ENCODE measurements around the gene LYL1.

The LYL1 gene

DNA sequence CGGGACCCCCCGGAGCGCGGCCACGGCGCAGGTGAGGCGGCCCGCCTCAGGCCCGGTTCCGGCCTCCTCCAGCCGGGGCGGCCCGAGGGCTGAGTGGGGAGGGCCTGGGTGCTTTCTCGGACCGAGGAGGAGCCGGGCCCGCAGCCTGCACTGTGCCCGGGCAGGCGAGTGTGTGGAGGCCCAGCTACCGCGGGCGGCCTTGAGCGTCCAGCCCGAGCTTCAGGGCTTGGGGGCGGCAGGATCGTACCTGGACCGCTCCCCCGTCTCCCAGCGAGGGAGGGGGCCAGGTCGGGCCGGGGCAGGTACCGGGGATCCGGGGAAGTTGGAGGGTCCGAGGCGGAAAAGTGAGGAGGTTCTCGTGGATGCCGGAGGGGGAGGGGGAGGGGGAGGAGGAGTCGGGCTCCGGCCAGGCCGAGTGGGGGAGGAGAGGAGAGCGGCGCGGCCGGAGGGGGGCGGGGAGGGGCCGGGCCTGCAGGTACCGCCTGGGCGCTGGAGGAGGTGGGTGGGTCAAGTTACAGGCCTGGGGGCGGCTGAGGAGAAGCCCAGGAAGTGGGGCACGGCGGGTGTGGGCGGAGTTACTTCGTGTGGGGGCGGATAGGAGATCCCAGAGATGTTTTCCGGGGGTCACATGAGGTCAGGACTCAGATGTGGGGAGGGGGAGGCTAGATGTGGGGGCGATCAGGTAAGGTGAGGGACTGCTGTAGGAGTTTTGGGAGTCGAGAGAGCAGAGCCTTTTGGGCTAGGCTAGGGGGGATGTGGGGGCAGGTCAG lies 16.0 kb upstream of the LYL1 start:
- H3K4ac ChIP-seq (ENCODE audit: low read depth in 1 of 2, low read length in 2 of 2) = peak overlapping the region; percentile 69 to 97
- peaks cover 48% of the 10 kb centered on the region for H3K4me1 ChIP-seq (ENCODE audit: control insufficient read depth, insufficient read depth, low read depth, low read length)
- H3K36me3 ChIP-seq (ENCODE audit: control insufficient read depth in 1 of 2, insufficient read depth in 2 of 2, low read depth in 1 of 2, low read length in 2 of 2) = peaks cover 21 to 36% of the 10 kb centered on the region in 2 experiments
- H2BK5ac ChIP-seq (ENCODE audit: low read depth, low read length, poor library complexity, severe bottlenecking) = peak overlapping the region; percentile 19
- H4K91ac ChIP-seq (ENCODE audit: low read length) = peak overlapping the region; percentile 60
- H3K18ac ChIP-seq (ENCODE audit: low read depth in 1 of 2, low read length in 2 of 2) = peak overlapping the region; percentile 81 to 83
- H3K27ac ChIP-seq (ENCODE audit: low read length, poor library complexity, severe bottlenecking) = peak overlapping the region; percentile 57
- H2BK15ac ChIP-seq (ENCODE audit: low read depth, poor library complexity, severe bottlenecking) = no peak overlapping the region
- DNase-seq = peak; percentile 37
- H2AK5ac ChIP-seq (ENCODE audit: low read length, severe bottlenecking) = peak overlapping the region; percentile 50
- H2BK12ac ChIP-seq (ENCODE audit: low read length in 2 of 2) = peak overlapping the region in 1 of 2 experiments; percentile 23
- H3K14ac ChIP-seq (ENCODE audit: low read length in 2 of 2) = peak overlapping the region in 1 of 2 experiments; percentile 84
- H3K79me1 ChIP-seq (replicated peaks; ENCODE audit: low read length, poor library complexity, severe bottlenecking) = peaks cover 13% of the 10 kb centered on the region
- peak overlapping the region; percentile 82 to 86 for H3K4me3 ChIP-seq (ENCODE audit: insufficient read depth in 1 of 2, low read depth in 1 of 2, low read length in 2 of 2)
- 2% methylated on average over 46 of the region's 57 CpGs for WGBS
- peak overlapping the region in 1 of 2 experiments; percentile 66 for H3K23ac ChIP-seq (ENCODE audit: low read length in 2 of 2)
- no peaks in the 10 kb centered on the region for H3K9me3 ChIP-seq (ENCODE audit: control insufficient read depth, low read length)
- no peaks in the 10 kb centered on the region for H3K27me3 ChIP-seq (ENCODE audit: control insufficient read depth in 1 of 2, insufficient read depth in 1 of 2, low read length in 2 of 2)
- peak overlapping the region; percentile 52 for H3K4me2 ChIP-seq (ENCODE audit: low read length, poor library complexity, severe bottlenecking)
- peak overlapping the region; percentile 89 for H2BK120ac ChIP-seq (ENCODE audit: low read depth, low read length)
- no peak overlapping the region for H2AFZ ChIP-seq (ENCODE audit: low read depth, low read length)
- H3K9ac ChIP-seq (ENCODE audit: low read length) = peak overlapping the region; percentile 89
- H4K8ac ChIP-seq (ENCODE audit: low read length) = peak overlapping the region; percentile 74

GRCh38 chr19:13117772-13118423 lies 15.2 kb upstream of the LYL1 start, which contains the start of gene NACC1:
Gene NACC1 (plus strand): TSS chr19:13118264. CDS start chr19:13135208, 16,944 bp downstream.
- H3K4me2 ChIP-seq (ENCODE audit: low read length, poor library complexity, severe bottlenecking) = peak within 1 kb of the TSS; percentile 52
- peak within 1 kb of the TSS; percentile 60 for H4K91ac ChIP-seq (ENCODE audit: low read length)
- peak within 1 kb of the TSS in 1 of 2 experiments; percentile 66 for H3K23ac ChIP-seq (ENCODE audit: low read length in 2 of 2)
- H2BK12ac ChIP-seq (ENCODE audit: low read length in 2 of 2) = peak within 1 kb of the TSS in 1 of 2 experiments; percentile 80
- H3K4me1 ChIP-seq (ENCODE audit: control insufficient read depth, insufficient read depth, low read depth, low read length) = peaks cover 48% of the 10 kb centered on the region
- H3K27me3 ChIP-seq (ENCODE audit: control insufficient read depth in 1 of 2, insufficient read depth in 1 of 2, low read length in 2 of 2) = no peaks in the 10 kb centered on the region
- DNase-seq = peak; percentile 86
- peak within 1 kb of the TSS; percentile 82 to 97 for H3K4me3 ChIP-seq (ENCODE audit: insufficient read depth in 1 of 2, low read depth in 1 of 2, low read length in 2 of 2)
- H2BK15ac ChIP-seq (ENCODE audit: low read depth, poor library complexity, severe bottlenecking) = peak within 1 kb of the TSS; percentile 49
- H2AK5ac ChIP-seq (ENCODE audit: low read length, severe bottlenecking) = peak within 1 kb of the TSS; percentile 50
- H3K4ac ChIP-seq (ENCODE audit: low read depth in 1 of 2, low read length in 2 of 2) = peak within 1 kb of the TSS; percentile 69 to 97
- WGBS = 5% methylated on average over 47 of the region's 65 CpGs
- H2AFZ ChIP-seq (ENCODE audit: low read depth, low read length) = no peak within 1 kb of the TSS
- H3K79me1 ChIP-seq (replicated peaks; ENCODE audit: low read length, poor library complexity, severe bottlenecking) = peaks cover 15% of the 10 kb centered on the region
- peak within 1 kb of the TSS; percentile 98 for H3K9ac ChIP-seq (ENCODE audit: low read length)
- peaks cover 27 to 39% of the 10 kb centered on the region in 2 experiments for H3K36me3 ChIP-seq (ENCODE audit: control insufficient read depth in 1 of 2, insufficient read depth in 2 of 2, low read depth in 1 of 2, low read length in 2 of 2)
- H3K18ac ChIP-seq (ENCODE audit: low read depth in 1 of 2, low read length in 2 of 2) = peak within 1 kb of the TSS; percentile 81 to 83
- peak within 1 kb of the TSS; percentile 19 for H2BK5ac ChIP-seq (ENCODE audit: low read depth, low read length, poor library complexity, severe bottlenecking)
- H4K8ac ChIP-seq (ENCODE audit: low read length) = peak within 1 kb of the TSS; percentile 74
- peak within 1 kb of the TSS; percentile 57 for H3K27ac ChIP-seq (ENCODE audit: low read length, poor library complexity, severe bottlenecking)
- H3K14ac ChIP-seq (ENCODE audit: low read length in 2 of 2) = peak within 1 kb of the TSS in 1 of 2 experiments; percentile 84
- no peaks in the 10 kb centered on the region for H3K9me3 ChIP-seq (ENCODE audit: control insufficient read depth, low read length)
- peak within 1 kb of the TSS; percentile 89 for H2BK120ac ChIP-seq (ENCODE audit: low read depth, low read length)

GRCh38 chr19:13117176-13117771 lies 14.6 kb upstream of the LYL1 start:
- Histone ChIP-seq H3K18ac (ENCODE audit: low read depth in 1 of 2, low read length in 2 of 2) (no peak overlapping the region), H3K9me3 (ENCODE audit: control insufficient read depth, low read length) (no peaks in the 10 kb centered on the region), H3K27ac (ENCODE audit: low read length, poor library complexity, severe bottlenecking) (no peak overlapping the region), H3K27me3 (ENCODE audit: control insufficient read depth in 1 of 2, insufficient read depth in 1 of 2, low read length in 2 of 2) (no peaks in the 10 kb centered on the region), H2AK5ac (ENCODE audit: low read length, severe bottlenecking) (no peak overlapping the region), H4K91ac (ENCODE audit: low read length) (no peak overlapping the region), H3K9ac (ENCODE audit: low read length) (peak overlapping the region; percentile 98), H3K4me1 (ENCODE audit: control insufficient read depth, insufficient read depth, low read depth, low read length) (peaks cover 45% of the 10 kb centered on the region), H3K79me1 (replicated peaks; ENCODE audit: low read length, poor library complexity, severe bottlenecking) (peaks cover 20% of the 10 kb centered on the region), H2BK5ac (ENCODE audit: low read depth, low read length, poor library complexity, severe bottlenecking) (no peak overlapping the region), H3K23ac (ENCODE audit: low read length in 2 of 2) (no peak overlapping the region), H3K4me2 (ENCODE audit: low read length, poor library complexity, severe bottlenecking) (peak overlapping the region; percentile 75), H3K4me3 (ENCODE audit: insufficient read depth in 1 of 2, low read depth in 1 of 2, low read length in 2 of 2) (peak overlapping the region in 1 of 2 experiments; percentile 97), H3K14ac (ENCODE audit: low read length in 2 of 2) (no peak overlapping the region), H2BK120ac (ENCODE audit: low read depth, low read length) (no peak overlapping the region), H2AFZ (ENCODE audit: low read depth, low read length) (no peak overlapping the region), H3K4ac (ENCODE audit: low read depth in 1 of 2, low read length in 2 of 2) (no peak overlapping the region), H4K8ac (ENCODE audit: low read length) (no peak overlapping the region), H3K36me3 (ENCODE audit: control insufficient read depth in 1 of 2, insufficient read depth in 2 of 2, low read depth in 1 of 2, low read length in 2 of 2) (peaks cover 33 to 40% of the 10 kb centered on the region in 2 experiments), H2BK12ac (ENCODE audit: low read length in 2 of 2) (no peak overlapping the region), H2BK15ac (ENCODE audit: low read depth, poor library complexity, severe bottlenecking) (no peak overlapping the region)
- no peak for DNase-seq
- 45% methylated on average over 19 of the region's 20 CpGs for WGBS

Data from mesenchymal stem cell (in vitro differentiated cells and primary cell).